HG03460 (cell line): ENCODE data around the gene HINT3.
"Not testable (repeated sequence)": the region's sequence is repeated elsewhere in the genome, so short reads cannot be mapped to it uniquely, and the experiment has no call there.

Experiments used
- ATAC-seq: cut with Tn5 transposase; IDR thresholded peaks from one replicate; pipeline ENCODE4 v1.9.1; 2021; ENCODE audit not compliant: unreplicated experiment

The HINT3 gene

DNA sequence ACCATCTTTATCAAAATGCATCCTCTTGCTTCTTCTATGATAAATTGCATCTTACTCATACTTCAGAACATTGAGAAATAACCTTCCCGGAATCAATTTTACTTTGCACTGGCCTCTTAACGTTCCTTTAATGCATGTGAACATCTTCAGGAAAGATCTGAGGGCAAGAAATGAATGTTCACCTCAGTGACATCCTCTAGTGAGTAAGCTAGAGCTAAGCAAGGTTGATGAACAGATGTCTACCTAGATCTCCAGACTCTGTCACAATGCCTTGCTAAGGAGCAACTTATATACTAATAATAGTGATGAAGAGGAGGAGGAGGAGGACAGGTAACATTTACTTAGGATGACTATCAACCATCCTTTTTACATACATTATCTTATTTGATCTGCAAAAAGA is 16.8 kb upstream of the HINT3 start:
- ATAC-seq, result no peak

DNA sequence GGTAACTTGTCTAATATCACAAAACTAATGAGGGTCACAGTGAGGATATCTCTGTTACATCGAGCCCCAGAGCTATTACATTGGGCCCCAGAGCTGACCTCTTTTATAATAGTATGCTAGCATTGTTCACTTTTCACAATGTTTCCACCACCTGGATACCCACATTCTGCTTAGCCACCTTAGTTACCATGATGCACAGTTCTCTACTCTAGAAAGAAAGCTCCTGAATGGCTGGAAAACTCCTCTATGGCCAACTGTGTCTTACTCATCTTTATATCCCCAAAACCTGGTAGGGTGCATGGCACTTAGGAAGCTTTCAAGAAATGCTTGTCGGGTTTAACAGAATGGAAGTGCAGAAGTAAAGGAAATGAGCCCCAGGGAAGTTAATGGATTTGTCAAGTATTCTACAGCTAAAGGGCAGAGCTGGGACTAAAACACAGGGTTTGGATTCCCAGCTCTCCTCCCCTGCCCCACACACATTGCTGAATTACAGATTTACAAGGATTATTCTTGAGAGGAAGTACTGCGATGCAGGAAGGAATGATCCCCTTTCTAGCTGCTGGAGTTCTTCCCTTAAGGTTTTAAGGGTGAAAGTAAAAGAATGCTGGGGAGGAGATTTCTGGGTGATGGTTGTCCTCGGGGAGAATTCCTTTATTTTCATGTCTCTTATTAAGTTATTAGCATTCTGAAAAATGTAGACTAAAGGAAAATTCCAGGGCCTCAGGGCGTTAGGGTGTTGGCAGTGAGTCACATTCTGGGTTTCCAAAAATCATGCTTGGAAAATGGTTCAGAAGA is 16.1 kb upstream of the HINT3 start:
- ATAC-seq, result no peak

DNA sequence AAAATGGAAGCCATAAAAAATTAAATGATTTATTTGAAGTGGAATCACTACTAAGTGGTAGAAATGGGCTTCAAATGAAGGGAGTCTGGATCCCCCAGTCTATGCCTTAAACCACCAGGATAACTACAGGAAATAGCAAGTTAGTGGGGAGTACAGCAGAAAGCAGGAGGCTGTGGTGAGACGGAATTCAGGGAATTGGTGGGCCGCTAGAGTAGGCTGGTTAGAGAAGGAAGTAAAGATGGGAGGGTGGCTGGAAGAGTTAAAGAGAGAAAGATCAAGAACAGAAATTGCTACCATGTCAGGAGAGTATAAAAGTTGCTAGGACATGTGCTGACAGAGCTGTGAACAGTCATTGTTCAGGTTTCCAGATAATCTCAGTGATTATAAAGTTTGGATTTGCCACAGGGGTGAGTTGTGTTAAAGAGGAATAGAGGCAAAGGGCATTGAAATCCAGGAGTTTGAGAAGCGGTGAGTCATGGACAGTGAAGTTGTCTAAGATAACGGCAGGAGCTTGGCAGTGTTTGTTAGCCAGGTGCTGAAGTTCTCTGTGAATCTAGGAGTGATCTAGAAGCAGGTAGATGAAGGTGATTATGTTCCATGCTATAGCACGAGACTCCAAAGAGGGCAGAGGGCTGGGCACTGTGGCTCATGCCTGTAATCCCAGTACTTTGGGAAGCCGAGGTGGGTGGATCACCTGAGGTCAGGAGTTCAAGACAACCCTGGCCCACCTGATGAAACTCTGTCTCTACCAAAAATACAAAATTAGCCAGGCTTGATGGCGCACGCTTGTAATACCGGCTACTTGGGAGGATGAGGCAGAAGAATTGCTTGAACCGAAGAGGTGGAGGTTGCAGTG is 13.7 kb upstream of the HINT3 start:
- no peak for ATAC-seq

DNA sequence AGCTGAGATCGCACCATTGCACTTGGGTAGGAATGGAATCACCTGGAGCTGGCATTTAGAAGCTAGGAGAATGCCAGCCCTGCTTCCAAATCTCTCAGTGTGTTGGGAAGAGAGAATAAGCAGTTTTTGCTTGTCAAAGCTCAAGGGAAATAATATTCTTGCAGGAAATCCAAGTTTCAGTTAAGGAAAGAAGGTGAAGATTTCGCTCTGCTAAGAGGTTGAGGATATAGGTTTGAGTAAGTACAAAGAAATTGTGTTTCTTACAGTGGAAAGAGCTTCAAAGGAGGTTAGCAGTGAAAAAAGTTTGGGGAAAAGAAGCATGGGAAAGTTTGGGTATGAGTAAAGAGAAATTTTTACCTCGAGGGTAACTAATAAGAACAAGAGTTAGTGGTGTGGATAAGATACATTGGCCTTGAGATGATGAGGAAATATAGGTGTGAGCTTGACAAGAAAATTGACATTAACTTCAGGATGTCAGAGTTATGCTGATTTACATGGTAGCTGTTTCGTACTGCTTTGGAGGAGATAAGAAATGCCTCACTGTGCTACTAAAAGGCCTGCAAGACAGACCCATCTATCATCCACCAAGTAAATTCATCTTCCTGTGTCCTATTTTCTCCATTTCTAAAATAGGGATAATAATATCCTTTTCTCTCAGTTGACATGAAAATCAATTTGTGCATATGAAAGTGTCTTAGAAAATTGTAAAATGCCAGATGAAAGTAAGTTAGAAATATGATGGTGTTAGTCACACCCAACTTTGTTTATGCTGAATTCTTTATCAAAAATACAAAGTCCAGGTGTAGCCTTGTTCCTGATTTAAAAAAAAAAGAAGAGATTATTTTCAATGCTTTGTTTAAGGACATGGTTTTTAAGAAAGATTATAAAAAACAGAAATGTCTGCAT is 12.8 kb upstream of the HINT3 start:
- ATAC-seq, result no peak

DNA sequence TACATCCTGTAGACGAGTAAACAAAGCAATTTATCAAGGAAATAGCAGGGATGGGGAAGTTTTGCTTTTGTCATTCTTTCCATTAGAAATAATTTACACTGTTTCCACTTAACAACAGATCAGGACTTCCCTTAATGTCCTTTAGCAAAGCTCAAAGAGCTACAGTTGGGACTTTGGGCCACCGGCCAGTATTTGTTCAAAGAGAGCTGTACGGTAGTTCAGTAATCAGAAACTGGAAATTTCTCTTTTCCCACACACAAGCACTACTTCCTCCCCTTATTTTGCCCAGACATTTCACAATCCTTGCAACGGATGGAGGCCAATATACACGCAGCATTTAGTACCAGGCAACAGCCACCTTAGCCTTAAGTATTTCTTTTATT is 12.1 kb upstream of the HINT3 start:
- ATAC-seq, result no peak

DNA sequence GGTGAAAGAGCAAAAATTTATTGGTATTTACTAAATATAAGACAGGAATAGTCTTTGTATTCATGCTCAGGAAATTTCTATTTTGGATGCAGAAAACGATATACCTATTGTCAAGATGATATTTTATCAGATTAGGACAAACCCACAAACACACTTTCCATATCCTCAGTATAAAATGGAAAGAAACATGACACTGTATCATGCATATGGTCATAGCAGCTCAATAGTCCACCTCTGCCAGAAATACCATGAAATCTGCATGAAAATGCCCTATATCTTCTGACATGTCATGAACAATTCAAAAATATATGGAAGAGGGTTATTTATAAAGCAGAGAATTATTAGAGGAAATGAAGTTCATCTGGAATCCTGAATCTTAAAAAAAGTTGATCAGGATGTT is 11.7 kb upstream of the HINT3 start:
- no peak for ATAC-seq

DNA sequence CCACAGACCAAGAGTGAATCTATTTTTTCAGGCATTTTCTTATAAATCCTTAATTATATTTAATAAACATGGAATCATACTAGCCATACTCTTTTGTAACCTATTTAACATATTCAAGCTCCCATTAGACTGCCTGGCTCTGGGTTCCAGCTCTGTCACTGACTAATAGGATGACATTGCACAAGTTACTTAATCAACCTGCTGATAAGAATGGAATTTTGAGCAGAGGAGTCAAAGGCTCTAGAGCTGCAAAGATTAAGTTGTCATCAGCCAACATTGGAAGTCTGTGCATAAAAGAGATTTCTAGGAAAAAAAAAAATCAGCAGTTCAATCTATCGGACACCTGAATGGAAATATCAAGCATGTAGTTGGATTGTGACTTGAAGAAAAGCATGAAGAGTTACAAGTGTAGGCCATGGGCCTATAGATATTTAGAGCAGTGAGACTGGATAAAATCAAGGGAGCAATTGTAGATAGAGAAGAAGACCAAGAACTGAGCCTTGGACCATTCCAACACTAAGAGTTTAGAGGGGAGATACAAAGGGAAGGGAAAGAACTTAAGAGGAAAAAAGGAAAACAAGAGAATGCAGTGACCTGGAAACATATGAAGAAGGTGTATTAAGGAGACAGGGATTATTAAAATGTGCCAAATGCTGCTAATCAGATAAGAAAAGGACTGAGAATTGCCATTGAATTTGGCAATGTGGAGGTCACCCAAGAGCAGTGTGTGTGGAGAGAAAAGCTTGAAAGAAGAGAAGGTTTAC is 11.0 kb upstream of the HINT3 start:
- no peak for ATAC-seq

DNA sequence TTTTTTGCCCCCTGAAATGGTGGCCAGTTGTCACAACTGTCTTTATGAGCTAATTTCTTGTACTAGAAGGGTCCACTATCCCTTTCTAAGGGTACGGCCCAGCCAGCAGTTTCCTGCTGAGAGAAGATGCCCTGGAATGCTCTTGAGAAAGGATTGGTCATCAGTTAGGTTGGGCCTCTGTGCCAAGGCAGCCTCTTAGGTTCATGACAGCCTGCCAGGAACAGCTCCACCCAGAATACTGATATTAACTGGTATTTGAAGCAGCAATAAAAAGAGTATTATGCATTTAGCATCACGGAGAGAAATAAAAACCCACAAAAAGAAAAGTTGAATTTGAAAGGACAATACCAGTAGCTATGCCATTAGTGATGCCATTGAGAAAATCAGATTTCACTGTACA is 9.0 kb upstream of the HINT3 start:
- no peak for ATAC-seq

DNA sequence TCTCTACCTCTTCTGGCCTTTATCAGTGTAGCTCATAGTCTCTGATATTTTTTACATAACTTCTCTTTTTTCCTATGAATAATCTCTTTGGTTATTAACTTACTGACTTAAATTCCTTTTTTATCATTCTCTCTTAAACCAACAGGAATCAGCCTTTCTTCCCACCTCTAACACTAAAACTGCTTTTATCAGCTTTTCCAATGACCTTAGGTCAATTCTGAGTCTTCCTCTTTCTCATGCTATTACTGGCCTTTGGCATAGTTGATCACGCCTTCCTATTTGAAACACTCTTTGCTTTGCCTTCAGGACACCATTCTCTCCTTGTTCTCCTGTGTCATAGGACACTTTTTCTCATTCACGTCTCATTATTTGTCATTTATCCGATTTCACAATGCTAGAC is 8.1 kb upstream of the HINT3 start:
- ATAC-seq, result no peak

DNA sequence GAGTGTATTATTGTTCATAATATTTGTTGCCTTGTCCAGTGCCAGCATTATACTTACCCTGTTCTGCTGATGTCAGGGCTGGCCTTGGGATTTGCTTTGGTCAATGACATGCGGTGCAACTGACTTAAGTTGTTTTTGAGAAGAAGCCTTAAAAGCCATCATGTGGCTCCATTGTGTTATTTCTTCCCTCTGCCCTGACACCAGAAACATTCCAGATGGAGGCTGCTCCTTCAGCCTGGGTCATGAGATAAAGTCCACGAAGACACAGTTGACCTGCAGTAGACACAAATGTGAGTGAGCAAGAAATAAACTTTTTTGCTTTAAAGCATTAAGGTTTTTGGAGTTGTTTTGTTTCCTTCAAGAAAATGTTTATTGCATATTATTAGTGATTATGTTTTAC is 7.5 kb upstream of the HINT3 start:
- ATAC-seq, result no peak

DNA sequence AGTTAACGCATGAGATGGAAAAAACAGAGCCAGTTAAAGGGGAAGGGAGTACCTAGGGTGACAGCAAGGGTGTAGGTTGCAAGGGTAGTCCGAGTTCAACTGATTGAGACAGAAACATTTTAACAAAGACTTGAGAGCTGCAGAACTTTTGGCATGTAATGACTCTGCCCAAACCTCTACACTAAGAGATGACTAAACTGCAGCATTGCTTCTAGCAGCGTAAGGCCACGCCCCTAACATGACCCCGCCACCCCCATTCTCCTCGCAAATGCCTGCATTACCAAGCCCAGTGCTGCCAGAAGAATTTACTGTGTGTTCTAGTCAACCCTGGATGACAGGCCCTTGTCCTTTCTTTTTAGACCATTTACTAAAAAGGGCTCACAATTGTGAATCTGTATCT is 6.3 kb upstream of the HINT3 start:
- no peak for ATAC-seq

DNA sequence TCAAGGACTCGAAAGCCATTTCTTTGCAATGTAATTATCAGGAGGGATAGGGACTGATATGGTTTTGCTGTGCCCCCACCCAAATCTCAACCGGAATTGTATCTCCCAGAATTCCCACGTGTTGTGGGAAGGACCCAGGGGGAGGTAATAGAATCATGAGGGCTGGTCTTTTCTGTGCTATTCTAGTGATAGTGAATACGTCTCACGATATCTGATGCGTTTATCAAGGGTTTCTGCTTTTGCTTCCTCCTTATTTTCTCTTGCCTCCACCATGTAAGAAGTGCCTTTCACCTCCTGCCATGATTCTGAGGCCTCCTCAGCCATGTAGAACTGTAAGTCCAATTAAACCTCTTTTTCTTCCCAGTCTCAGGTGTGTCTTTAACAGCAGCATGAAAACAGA is 5.9 kb upstream of the HINT3 start:
- ATAC-seq, result not testable (repeated sequence)

DNA sequence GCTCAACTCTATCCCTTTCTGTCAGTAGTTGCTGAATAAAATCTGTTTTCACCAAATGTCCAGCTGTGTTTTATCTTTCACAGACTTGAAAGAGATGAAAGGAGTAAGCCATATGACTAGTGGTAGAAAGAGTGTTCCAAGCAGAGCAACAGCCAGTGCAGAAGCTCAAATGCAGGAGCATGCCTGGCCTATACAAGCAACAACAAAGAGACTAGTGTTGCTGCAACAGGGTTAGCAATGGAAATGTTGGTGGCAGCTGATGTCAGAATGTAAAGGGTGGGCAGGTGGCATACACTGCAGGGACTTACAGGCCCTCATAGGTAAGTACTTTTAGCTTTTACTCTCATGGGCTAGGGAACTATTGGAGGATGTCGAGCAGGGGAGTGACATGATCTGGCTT is 5.2 kb upstream of the HINT3 start:
- ATAC-seq, result no peak

DNA sequence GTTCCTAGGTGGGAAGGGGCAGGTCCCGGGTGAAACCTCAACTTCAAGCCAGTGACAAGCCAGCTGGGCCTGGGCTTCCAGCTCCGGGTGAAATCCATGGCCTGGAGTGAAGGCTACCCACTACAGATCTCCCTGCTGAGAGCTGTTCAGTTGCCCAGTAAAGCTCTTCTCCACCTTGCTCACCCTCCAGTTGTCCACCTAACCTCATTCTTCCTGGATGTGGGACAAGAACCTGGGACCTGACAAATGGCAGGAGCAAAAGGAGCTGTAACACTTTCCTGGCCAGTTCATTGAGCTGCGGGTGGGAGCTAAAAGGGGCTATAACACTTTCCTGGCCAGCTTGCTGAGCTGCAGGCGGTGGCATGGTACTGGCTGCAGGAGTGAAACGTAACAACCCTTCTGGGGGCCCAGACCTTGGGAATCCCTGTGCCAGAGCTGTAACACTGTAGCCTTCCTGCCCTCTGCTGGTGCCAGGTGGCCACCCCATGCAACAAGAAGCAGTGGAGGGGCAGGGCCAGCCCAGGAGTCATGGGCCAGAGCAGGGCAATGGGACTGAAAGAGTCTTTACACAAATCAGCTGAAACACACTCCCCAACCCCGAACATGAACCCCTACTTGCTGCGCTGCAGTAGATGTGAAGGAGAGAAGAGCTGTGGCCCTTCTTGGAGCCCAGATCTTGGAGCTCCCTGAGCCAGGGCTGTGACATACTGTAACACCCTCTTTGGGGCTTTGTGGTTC is 3.6 kb upstream of the HINT3 start:
- no peak for ATAC-seq

DNA sequence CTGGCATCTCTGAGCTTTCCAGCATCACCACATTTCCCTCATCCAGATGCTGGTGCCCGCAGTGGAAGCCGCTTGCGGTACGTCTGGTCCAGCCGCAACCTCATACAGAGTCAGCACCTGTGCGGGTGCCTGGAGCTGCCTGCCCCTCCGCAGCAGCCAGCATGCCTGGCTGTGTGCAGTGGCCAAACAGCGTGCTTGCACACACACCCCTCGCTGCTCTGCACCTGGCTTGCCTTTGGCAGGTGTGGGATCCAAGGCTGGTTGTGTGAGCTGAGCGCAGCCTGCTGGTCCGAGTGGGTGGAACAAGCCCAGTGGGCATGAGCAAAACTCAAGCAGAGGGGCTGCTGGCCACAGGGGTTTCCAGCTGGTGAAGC is 3.1 kb upstream of the HINT3 start:
- ATAC-seq, result no peak

DNA sequence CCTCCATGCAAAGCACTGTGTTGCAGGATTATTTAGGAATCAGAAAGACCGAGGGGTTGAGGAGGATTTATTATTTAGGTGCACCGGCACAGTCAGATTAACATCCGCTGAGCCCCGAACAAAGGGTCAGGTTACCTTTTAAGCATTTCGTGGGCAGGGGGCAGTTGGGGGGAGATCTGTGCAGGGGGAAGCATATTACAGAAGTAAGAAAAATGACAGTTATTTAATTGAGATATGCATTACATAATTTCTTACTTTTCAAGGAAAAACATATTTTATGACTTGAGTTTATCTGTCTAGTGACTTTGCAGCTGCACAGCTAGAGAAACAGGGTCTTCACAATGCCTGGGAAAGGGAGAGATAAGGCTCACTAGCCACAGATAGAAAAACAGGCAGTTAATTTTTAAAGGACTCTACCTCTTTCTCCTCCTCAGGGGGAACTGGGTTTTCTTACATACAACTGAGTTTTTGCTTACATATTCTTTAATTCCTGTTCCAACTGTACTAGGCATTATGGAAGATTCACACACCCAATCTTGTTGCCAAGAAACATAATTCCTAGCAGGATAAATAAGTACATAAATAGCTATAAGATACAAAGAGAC is 1.7 kb upstream of the HINT3 start:
- ATAC-seq, result no peak

DNA sequence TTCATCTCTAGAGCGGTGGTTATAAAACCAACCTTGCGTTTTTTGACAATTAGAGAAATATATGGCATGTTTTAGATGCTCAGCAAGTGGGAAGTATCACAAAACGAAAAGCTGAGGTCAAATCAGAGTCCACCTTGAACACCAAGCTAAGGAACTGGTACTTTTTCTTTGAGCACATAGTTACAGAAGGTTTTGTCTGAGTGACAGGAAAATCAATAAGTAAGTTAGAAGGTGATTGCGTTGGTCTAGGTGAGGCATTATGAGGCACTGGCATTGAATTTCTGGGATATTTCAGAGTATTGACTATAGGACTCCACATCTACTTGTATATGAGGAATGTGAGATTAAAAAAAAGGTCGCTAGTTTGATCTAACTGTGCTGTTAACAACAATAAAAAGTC is 597 bp upstream of the HINT3 start:
- ATAC-seq, result no peak

DNA sequence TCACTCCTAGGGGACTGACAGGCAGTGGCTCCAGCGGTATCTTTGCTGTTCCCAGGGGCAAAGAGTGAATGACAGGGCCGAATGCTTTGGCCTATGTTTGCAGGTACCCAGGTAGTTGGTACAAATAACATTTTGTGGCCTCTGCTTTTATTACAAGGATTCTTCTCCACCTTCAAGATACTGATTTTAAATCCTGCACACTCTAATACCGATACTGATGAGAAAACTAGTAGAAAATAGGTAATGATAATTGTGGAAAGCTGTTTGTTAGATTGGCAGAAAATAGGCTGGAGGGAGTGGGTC is 772 bp downstream of the HINT3 start:
- no peak for ATAC-seq

DNA sequence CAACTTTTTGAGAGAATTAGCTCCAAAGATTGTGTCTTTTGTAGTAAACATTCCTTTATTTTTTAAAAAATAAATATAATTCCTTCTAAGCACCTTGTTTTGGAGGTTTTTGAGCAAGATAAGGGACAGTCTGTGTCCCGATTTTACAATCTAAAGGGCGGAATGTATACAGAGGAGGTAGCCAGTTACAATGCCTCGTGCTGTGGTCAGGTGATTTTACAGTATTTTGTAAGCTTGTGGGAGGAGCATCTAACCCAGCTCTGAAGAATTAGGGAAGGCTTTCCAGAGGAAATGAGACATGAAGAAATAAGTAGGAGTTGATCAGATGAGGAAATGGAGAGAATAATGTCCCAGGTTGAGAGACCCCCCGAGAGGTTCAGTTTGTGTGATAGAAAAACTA is 1.3 kb downstream of the HINT3 start:
- no peak for ATAC-seq

DNA sequence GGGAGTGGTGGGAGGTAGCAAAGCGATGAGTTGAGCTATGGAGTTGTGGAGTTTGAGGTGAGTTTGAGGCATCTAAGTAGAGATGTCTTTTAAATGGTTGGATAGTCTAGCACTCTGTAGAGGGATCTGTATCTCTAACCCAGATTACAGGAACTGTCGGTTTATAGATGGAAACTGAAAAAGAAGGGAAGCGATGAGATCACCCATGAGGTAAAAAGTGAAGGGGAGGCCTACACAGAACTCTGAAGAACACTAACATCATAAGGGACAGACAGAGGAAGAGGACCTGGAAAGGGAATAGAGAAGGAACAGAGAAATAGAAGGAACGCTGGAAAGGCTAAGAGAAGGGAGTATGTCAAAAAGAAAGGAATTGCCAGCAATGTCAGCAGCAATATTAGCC is 2.5 kb downstream of the HINT3 start:
- ATAC-seq, result no peak
